Skin epidermis (tissue), 12 donors: ENCODE results near the gene RAP1GAP.
A peak's percentile ranks its signal among the peaks of the same experiment; 100 is the strongest.
"Not testable (repeated sequence)": the region's sequence is repeated elsewhere in the genome, so short reads cannot be mapped to it uniquely, and the experiment has no call there.

Source experiments
- H3K27ac ChIP-seq, 21 experiments: fragments of 200-600 bp; sonication (generic) in 11 of 21; one replicate each; pipeline ENCODE4 v1.5.0; 2020; ENCODE audit warnings: mild to moderate bottlenecking in 3 of 21, inconsistent platforms in 2 of 21, moderate library complexity in 2 of 21
- H3K4me3 ChIP-seq, 7 experiments: fragments of 200-600 bp; sonication (generic) in 2 of 7; one replicate each; pipeline ENCODE4 v1.5.0; 2020; ENCODE audit warnings: inconsistent platforms in 2 of 7, mild to moderate bottlenecking in 2 of 7, moderate library complexity in 1 of 7

The RAP1GAP gene

GRCh38 chr1:21680918-21681317, 11.8 kb upstream of the RAP1GAP start:
- no peak overlapping the region for H3K27ac ChIP-seq
- no peak overlapping the region for H3K4me3 ChIP-seq

DNA sequence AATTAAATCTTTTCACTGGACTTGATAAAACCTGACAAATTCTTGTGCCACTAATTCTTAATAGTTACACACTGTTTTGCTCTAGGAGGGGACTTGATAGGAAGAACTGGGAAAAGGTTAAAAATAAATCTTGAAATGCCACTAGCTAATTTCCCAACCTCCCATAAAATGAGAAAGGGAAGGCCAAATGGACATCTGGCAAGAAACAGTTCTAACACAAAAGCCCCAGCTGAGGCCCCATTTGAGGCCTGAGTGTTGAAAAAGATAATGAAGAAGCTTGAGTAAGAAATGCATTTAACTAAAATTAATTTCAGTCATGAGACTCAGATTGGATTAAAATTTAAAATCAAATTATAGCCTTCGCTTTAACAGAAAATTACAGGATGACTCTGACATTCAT, 11.2 kb upstream of the RAP1GAP start:
- H3K27ac ChIP-seq, result no peak overlapping the region
- H3K4me3 ChIP-seq, result no peak overlapping the region

- Histone ChIP-seq H3K4me3 (no peak overlapping the region), H3K27ac (no peak overlapping the region)
These were observed 8.0 kb upstream of the RAP1GAP start for GRCh38 chr1:21677168-21677567.

GRCh38 chr1:21674957-21675356, 5.8 kb upstream of the RAP1GAP start:
- H3K4me3 ChIP-seq, result no peak overlapping the region
- no peak overlapping the region for H3K27ac ChIP-seq

DNA sequence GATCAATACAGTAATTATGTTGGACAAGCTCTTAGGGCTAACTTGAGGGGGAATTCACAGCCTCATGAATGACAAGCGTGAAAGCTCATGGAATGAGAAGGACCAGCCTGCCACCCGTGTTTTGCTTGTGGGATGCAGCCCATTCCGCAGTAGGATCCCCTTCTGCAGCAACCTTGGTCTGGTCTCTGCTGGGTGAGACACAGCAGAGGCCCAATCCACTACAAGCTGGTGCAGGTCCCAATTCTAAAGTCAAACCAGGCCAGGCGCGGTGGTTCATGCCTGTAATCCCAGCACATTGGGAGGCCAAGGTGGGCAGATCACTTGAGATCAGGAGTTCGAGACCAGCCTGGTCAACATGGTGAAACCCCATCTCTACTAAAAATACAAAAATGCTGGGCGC, 4.7 kb upstream of the RAP1GAP start:
- not testable (repeated sequence) for H3K4me3 ChIP-seq
- peak overlapping the region in 2 of 21 experiments; percentile 1 to 66 for H3K27ac ChIP-seq

DNA sequence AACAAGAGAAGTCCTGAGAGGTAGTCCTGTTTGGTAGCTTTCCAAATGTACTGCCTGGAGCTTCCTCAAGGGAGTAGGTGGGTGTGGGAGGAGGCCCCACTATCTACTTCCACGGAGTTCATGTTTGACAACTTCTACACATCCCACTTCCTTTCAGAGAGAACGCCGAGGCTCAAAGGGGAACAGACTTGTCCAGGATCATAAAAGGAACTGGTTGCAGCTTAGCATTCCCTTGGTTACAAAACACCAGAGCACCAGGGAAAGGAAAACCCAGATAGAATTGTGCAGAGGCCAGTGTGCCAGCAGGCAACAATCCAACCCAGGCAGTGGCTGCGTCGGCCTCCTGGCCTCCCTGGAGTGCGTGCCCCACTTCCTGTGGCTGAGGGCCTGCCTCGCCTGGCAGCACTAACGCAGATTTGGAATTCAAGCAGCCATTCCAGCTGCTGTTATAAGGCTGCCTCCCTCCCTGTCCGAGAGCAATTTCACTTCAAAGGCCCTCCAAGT, 4.2 kb upstream of the RAP1GAP start:
- H3K27ac ChIP-seq, result peak overlapping the region in 3 of 21 experiments; percentile 1 to 66 (median 11)
- no peak overlapping the region for H3K4me3 ChIP-seq

- peak overlapping the region in 2 of 21 experiments; percentile 11 to 66 for H3K27ac ChIP-seq
These were observed 3.5 kb upstream of the RAP1GAP start for GRCh38 chr1:21672478-21673276.

GRCh38 chr1:21671915-21672314, 2.8 kb upstream of the RAP1GAP start:
- H3K4me3 ChIP-seq, result no peak overlapping the region
- H3K27ac ChIP-seq, result no peak overlapping the region

More at GRCh38 chr1:21672478-21673276, 3.5 kb upstream of the RAP1GAP start:
- no peak overlapping the region for H3K4me3 ChIP-seq

GRCh38 chr1:21670956-21671902, 2.1 kb upstream of the RAP1GAP start:
- no peak overlapping the region for H3K4me3 ChIP-seq

DNA sequence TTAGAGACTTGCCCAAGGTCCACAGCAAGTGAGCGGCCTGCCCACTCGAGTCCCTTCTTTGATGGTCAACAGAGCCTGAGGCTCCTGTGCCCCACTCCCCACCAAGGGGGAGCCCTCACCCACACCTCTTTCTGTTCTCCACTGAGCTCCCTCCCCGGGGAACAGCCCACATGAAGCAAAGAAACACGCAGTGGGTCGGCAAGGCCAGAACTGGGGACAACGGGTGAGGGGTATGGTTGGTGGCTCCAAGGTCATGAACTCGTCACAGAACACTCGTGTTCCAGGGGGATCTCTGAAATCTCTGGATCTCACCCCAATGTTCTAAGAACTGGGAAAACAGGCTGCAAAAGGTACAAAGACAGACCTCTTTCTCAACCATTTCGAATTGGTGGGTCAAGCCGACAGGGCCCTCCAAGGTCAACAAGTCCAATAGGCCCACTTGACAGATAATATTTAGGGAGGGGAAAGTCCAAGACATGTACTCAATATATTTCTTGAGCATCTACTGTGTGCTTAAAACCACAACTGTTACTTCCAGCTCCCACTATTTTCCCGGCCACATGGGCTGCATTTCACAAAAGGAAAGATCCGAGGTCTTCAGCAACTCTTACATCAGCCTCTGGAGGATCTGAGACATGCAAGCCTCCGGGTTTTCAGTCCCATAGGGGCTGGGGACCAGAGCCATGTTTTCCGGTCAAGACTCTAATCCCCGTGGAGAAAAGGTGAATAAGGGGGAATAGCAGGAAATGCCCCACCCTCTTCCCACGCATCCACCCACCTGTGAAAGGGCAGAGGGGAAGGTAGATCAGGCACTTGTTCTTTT, 1.1 kb upstream of the RAP1GAP start:
- no peak overlapping the region for H3K27ac ChIP-seq
- peak overlapping the region in 1 of 7 experiments; percentile 32 for H3K4me3 ChIP-seq

More at GRCh38 chr1:21670956-21671902, 2.1 kb upstream of the RAP1GAP start:
- no peak overlapping the region for H3K27ac ChIP-seq

- Histone ChIP-seq H3K27ac (peak overlapping the region in 1 of 21 experiments; percentile 9), H3K4me3 (peak overlapping the region; percentile 7 to 37 (median 22))
These were observed 253 bp downstream of the RAP1GAP start for GRCh38 chr1:21668951-21669257.

DNA sequence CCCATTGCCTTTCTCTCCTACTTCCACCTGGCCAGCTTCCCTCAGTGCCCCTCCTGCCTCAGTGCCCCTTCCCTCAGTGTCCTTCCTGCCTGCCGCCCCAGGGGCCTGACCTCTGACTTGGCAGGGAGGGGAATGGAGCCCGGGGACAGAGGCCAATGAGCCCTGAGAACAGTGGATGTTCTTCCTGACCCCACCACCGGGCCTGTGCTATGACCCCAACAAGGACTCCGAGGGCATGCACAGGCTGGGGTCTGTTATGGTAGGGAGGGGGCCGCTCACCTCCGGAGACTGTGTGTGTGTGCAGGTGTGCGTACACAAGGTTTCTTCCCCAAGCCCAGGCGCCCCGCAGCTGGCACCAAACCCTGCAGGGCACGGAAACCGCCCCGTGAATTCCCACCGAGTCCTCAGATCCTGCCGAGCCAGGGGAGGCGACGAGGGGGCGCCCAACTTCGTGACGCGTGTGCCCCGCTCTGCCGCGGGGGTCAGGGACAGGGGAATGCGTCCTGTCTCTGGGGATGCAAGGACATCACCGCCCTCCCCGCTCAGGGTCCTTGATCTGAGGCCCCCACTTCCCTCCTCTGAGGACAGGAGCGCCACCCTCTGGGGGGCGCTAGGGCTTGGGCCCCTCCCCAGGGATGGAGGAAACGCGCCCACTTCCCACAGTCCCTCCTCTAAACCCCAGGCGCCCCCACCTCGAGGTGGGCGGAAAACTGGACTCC, 766 bp downstream of the RAP1GAP start:
- Histone ChIP-seq H3K4me3 (peak overlapping the region in 4 of 7 experiments; percentile 7 to 37 (median 20)), H3K27ac (peak overlapping the region in 1 of 21 experiments; percentile 9)

DNA sequence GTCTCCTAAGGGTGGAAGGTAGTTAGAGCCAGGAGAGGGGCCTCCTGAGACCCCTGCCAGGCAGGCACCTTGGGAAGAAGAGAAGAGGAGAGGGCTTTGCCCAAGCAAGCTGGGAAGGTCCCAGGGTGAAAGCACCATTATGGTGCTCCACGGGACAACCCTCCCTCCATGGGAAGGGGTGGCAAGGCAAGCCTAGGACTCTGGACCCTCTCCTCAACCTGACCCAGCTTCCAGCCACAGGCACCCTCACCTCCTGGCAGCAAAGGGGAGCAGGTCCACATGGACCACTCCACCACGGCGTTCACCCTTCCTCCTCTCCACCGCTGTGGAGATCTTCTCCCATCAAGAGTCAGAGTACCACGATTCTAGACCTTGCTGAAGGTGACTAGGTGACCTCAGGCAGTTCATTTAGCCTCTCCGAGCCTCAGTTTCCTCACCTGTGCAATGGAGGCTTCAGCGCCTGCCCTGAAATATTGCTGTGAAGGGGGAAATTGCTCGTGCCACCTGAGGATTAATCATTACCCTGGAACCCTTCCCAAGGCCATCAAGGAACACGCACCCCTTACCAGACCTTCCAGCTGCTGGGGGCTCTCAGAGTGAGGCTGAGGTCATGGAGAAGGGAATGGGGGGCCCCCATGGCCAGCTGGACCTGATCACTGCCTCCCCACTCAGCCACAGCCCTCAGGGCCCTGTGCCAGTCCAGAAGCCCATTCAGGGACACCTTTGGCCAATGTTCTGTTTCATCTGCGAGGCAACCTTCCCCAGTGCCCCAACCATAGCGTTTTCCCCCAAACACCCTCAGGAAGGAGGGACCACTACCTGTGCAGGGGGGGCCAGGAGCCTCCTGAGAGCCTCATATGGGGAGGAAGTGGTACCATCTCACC, 1.6 kb downstream of the RAP1GAP start:
- no peak overlapping the region for H3K4me3 ChIP-seq
- no peak overlapping the region for H3K27ac ChIP-seq

- no peak overlapping the region for H3K4me3 ChIP-seq
- H3K27ac ChIP-seq, result no peak overlapping the region
These were observed 2.4 kb downstream of the RAP1GAP start for GRCh38 chr1:21666576-21667320.

- H3K27ac ChIP-seq, result no peak overlapping the region
- H3K4me3 ChIP-seq, result no peak overlapping the region
These were observed 3.2 kb downstream of the RAP1GAP start for GRCh38 chr1:21665711-21666575.

- no peak overlapping the region for H3K4me3 ChIP-seq
- H3K27ac ChIP-seq, result no peak overlapping the region
These were observed 4.2 kb downstream of the RAP1GAP start for GRCh38 chr1:21664806-21665588.
